Calu3 (cell line): ENCODE measurements around the gene MFN2. TPM values are rescaled to one million over a fixed set of nuclear protein-coding genes. Genes with fewer than 3 reads are reported as not detected.

Experiments
- BruUV-seq: library from RNA; stranded (reverse); fragments of 400-500 nt; replicated peaks from 2 replicates; lab custom pipeline; 2021; lab: Mats Ljungman, UMichigan
- CTCF ChIA-PET: fragments of 300-600 bp; sonication (Branson Sonifier 250); formaldehyde crosslinking; loops from one replicate; lab custom pipeline; 2022; ENCODE audit warnings: antibody characterized with exemption; lab: Charles Lee
- DNase-seq: peaks from one replicate; pipeline ENCODE4 v3.0.0; 2022
- H3K27ac Mint-ChIP-seq: one replicate; pipeline ENCODE4 v1.8.0; 2022; ENCODE audit warnings: mixed read lengths; ENCODE audit not compliant: unreplicated experiment
- H3K27me3 Mint-ChIP-seq: one replicate; pipeline ENCODE4 v1.8.0; 2022; ENCODE audit warnings: mixed read lengths; ENCODE audit not compliant: unreplicated experiment
- H3K36me3 Mint-ChIP-seq: one replicate; pipeline ENCODE4 v1.8.0; 2022; ENCODE audit warnings: mild to moderate bottlenecking, moderate library complexity, mixed read lengths; ENCODE audit not compliant: insufficient read depth, unreplicated experiment
- H3K4me1 Mint-ChIP-seq: one replicate; pipeline ENCODE4 v1.8.0; 2022; ENCODE audit warnings: mild to moderate bottlenecking, low read depth, mixed read lengths; ENCODE audit not compliant: unreplicated experiment
- H3K4me3 Mint-ChIP-seq: one replicate; pipeline ENCODE4 v1.8.0; 2022; ENCODE audit warnings: mild to moderate bottlenecking, low read depth, moderate library complexity, mixed read lengths; ENCODE audit not compliant: unreplicated experiment
- H3K9me3 Mint-ChIP-seq: one replicate; pipeline ENCODE4 v1.8.0; 2022; ENCODE audit warnings: low read depth, mixed read lengths; ENCODE audit not compliant: unreplicated experiment
- intact Hi-C: fragments of 100-400 bp; cut with micrococcal nuclease; formaldehyde crosslinking; loops from one replicate; pipeline ENCODE4 v1.10.0; 2022; ENCODE audit not compliant: unreplicated experiment
- total RNA-seq: library from RNA; stranded (reverse); gene quantifications from 2 replicates; pipeline ENCODE4 v1.2.3, GENCODE V29; 2022
- TF ChIP-seq, protein P1 (sequence below): fragments of 200-600 bp; IDR thresholded peaks from one replicate; pipeline ENCODE4 v1.8.0; 2022; ENCODE audit warnings: antibody characterized with exemption; ENCODE audit not compliant: unreplicated experiment

MFN2 gene
- total RNA-seq, 1 experiment from 2014 or later = 61.8 TPM

DNA sequence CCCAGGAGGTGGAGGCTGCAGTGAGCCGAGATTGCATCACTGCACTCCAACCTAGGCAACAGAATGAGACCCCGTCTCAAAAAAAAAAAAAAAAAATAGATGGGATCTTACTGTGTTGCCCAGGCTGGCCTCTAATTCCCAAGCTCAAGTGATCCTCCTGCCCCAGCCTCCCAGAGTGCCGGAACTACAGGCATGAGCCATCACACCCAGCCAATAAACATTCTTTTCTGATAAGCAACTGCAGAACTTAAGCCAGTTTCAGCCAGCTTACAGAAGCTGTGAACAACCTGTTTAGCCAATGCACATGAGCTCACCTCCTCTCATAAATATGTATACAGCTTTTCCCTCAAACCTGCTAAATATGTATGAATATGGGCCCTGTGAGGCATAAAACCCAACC is 35.9 kb downstream of the MFN2 start:
- CTCF ChIA-PET = no interaction called here
- BruUV-seq = no TSS peak
- Mint-ChIP-seq H3K27ac (no peak overlapping the region), H3K36me3 (peaks cover 22% of the 10 kb centered on the region), H3K9me3 (no peaks in the 10 kb centered on the region), H3K4me3 (no peak overlapping the region), H3K4me1 (peaks cover 6% of the 10 kb centered on the region), H3K27me3 (no peaks in the 10 kb centered on the region)
- TF ChIP-seq, protein P1, sequence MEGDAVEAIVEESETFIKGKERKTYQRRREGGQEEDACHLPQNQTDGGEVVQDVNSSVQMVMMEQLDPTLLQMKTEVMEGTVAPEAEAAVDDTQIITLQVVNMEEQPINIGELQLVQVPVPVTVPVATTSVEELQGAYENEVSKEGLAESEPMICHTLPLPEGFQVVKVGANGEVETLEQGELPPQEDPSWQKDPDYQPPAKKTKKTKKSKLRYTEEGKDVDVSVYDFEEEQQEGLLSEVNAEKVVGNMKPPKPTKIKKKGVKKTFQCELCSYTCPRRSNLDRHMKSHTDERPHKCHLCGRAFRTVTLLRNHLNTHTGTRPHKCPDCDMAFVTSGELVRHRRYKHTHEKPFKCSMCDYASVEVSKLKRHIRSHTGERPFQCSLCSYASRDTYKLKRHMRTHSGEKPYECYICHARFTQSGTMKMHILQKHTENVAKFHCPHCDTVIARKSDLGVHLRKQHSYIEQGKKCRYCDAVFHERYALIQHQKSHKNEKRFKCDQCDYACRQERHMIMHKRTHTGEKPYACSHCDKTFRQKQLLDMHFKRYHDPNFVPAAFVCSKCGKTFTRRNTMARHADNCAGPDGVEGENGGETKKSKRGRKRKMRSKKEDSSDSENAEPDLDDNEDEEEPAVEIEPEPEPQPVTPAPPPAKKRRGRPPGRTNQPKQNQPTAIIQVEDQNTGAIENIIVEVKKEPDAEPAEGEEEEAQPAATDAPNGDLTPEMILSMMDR = no peak
- intact Hi-C loops = no loop called here
- DNase-seq = no peak

DNA sequence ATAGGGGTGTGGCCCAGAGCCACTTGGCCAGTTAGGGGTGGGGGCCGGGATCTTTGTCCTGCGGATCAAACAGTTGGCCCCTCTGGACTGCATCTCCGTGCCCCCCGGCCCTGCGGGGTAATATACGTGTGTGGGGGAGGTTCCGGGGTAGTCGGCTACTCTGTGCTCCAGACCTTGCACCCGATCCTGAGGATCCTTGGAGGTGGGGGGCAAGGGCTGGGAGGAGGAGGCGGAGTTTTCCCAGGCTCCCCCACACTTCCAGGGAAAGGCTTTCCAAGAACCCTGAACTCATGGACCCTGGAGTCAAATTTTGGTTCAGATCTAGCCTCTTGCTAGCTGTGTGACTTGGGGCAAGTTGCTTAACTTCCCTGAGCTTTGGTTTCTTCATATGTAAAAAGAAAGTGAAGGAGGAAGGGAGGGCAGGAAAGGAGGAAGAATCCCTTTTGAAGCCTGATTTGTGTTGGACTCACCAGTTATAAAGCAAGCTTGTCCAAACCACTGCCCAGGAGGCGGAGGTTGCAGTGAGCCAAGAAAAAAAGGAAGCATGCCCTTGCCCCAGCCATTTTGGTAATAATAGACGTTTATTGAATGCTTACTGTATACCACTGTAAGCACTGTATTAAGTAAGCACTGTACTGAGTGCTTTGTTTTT is 39.7 kb downstream of the MFN2 start:
- no peak for DNase-seq
- TF ChIP-seq, protein P1 = no peak
- Mint-ChIP-seq H3K4me3 (peak overlapping the region; percentile 71), H3K36me3 (peaks cover 13% of the 10 kb centered on the region), H3K4me1 (no peaks in the 10 kb centered on the region), H3K27ac (no peak overlapping the region), H3K9me3 (no peaks in the 10 kb centered on the region), H3K27me3 (no peaks in the 10 kb centered on the region)
- BruUV-seq = TSS peak; percentile 29
- intact Hi-C loops = no loop called here
- CTCF ChIA-PET = no interaction called here

DNA sequence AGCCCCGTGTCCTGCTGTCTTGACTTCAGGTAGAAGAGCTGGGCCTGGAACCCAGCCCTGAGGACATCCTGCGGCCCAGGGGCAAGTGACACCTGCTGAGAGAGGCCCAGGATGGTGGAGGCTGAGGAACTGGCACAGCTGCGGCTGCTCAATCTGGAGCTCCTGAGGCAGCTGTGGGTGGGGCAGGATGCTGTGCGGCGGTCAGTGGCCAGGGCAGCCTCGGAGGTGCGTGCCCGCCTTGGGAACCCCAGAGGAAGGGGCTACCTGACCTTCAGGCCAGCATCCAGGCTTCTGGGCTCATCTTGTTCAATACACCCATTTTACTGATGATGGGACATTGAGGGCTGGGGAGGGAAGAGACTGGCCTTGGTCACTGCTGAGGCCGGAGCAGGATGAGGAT is 41.4 kb downstream of the MFN2 start:
- no peak for DNase-seq
- H3K27me3 Mint-ChIP-seq = no peaks in the 10 kb centered on the region
- H3K9me3 Mint-ChIP-seq = no peaks in the 10 kb centered on the region
- H3K4me1 Mint-ChIP-seq = no peaks in the 10 kb centered on the region
- peaks cover 17% of the 10 kb centered on the region for H3K36me3 Mint-ChIP-seq
- no TSS peak for BruUV-seq
- CTCF ChIA-PET = no interaction called here
- intact Hi-C loops = no loop called here
- no peak overlapping the region for H3K4me3 Mint-ChIP-seq
- TF ChIP-seq, protein P1 = no peak
- H3K27ac Mint-ChIP-seq = no peak overlapping the region

DNA sequence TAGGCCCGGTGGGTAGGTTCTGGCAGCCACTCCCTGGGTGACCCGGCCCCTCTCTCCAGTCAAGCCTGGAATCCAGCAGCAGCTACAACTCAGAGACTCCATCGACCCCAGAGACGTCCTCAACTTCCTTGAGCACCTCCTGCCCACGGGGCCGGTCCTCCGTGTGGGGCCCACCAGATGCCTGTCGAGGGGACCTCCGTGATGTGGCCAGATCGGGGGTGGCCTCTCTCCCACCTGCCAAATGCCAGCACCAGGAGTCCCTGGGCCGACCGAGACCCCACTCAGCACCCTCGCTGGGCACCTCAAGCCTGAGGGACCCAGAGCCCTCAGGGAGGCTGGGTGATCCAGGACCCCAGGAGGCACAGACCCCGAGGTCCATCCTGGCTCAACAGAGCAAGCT is 41.8 kb downstream of the MFN2 start:
- Mint-ChIP-seq H3K27me3 (no peaks in the 10 kb centered on the region), H3K4me1 (no peaks in the 10 kb centered on the region), H3K27ac (no peak overlapping the region), H3K9me3 (no peaks in the 10 kb centered on the region), H3K36me3 (peaks cover 17% of the 10 kb centered on the region), H3K4me3 (no peak overlapping the region)
- no peak for DNase-seq
- intact Hi-C loops = no loop called here
- no TSS peak for BruUV-seq
- TF ChIP-seq, protein P1 = no peak
- CTCF ChIA-PET = no interaction called here
